Smooth muscle cell of the pulmonary artery (primary cell): ENCODE measurements around the gene SRC. TPM values are rescaled to one million over a fixed set of nuclear protein-coding genes. Genes with fewer than 3 reads are reported as not detected.

Experiments
- total RNA-seq: library from RNA; depleted of rRNA; stranded (reverse); fragments of >200 nt; gene quantifications from 2 replicates; pipeline ENCODE4 v1.2.3, GENCODE V29; 2014

The SRC gene
- total RNA-seq, result 24.1 and 35.9 TPM in 2 replicates

GRCh38 chr20:37345339-37346235, at the start of gene SRC:
TSS of gene SRC (plus strand) at chr20:37346140. CDS start at chr20:37384154, 38,014 bp downstream.

Other genes starting within 250 kb of the SRC start
- gene RPN2, start 166.8 kb upstream of the SRC start, total RNA-seq, result 462 and 520 TPM in 2 replicates
- gene MROH8, start 166.6 kb upstream of the SRC start, total RNA-seq, result 0.59 and 1.5 TPM in 2 replicates
- gene GHRH, start 84.3 kb upstream of the SRC start, total RNA-seq, result not detected in 2 replicates
- gene MANBAL, start 56.5 kb upstream of the SRC start, total RNA-seq, result 25.9 and 28.8 TPM in 2 replicates
- 0.66 TPM in 1 of 2 replicates, not detected in the other for gene NNAT, start 175.1 kb downstream of the SRC start, total RNA-seq
- 31.1 and 33.6 TPM in 2 replicates for gene BLCAP, start 181.7 kb downstream of the SRC start, total RNA-seq